Duodenal mucosa (tissue), 2 donors: ENCODE data around the gene ACAD10.
"Not testable (repeated sequence)": the region's sequence is repeated elsewhere in the genome, so short reads cannot be mapped to it uniquely, and the experiment has no call there.

Experiments used
- H3K27ac ChIP-seq: one replicate; pipeline ENCODE4 v1.7.0; 2013; ENCODE audit warnings: low read depth, low read length
- H3K27me3 ChIP-seq, 2 donors: one replicate each; pipeline ENCODE4 v1.7.0; 2013; ENCODE audit warnings: low read length in 2 of 2, control low read depth in 1 of 2; ENCODE audit not compliant: insufficient read depth in 2 of 2, control insufficient read depth in 1 of 2
- H3K36me3 ChIP-seq, 2 donors: one replicate each; pipeline ENCODE4 v1.7.0; 2013; ENCODE audit warnings: low read length in 2 of 2, control low read depth in 1 of 2; ENCODE audit not compliant: insufficient read depth in 2 of 2, control insufficient read depth in 1 of 2
- H3K4me1 ChIP-seq, 2 donors: one replicate each; pipeline ENCODE4 v1.7.0; 2013; ENCODE audit warnings: low read length in 2 of 2, control low read depth in 1 of 2; ENCODE audit not compliant: insufficient read depth in 2 of 2, control insufficient read depth in 1 of 2
- H3K4me3 ChIP-seq, 2 donors: one replicate each; pipeline ENCODE4 v1.7.0; 2013; ENCODE audit warnings: low read length in 2 of 2, low read depth in 1 of 2
- H3K9ac ChIP-seq, 2 donors: one replicate each; pipeline ENCODE4 v1.7.0; 2013; ENCODE audit warnings: low read length in 2 of 2, low read depth in 1 of 2
- H3K9me3 ChIP-seq, 2 donors: one replicate each; pipeline ENCODE4 v1.7.0; 2013; ENCODE audit warnings: low read length in 2 of 2, control low read depth in 1 of 2; ENCODE audit not compliant: control insufficient read depth in 1 of 2

The ACAD10 gene

GRCh38 chr12:111759271-111759670 is 73.4 kb downstream of the ACAD10 start:
- H3K9ac ChIP-seq, result no peak overlapping the region
- no peaks in the 10 kb centered on the region for H3K9me3 ChIP-seq
- peaks cover 14 to 17% of the 10 kb centered on the region in 2 donors for H3K4me1 ChIP-seq
- peaks cover 16 to 22% of the 10 kb centered on the region in 2 donors for H3K36me3 ChIP-seq
- H3K27me3 ChIP-seq, result no peaks in the 10 kb centered on the region
- H3K4me3 ChIP-seq, result no peak overlapping the region
- no peak overlapping the region for H3K27ac ChIP-seq

GRCh38 chr12:111759991-111760390 is 74.1 kb downstream of the ACAD10 start:
- Histone ChIP-seq H3K4me1 (peaks cover 14 to 17% of the 10 kb centered on the region in 2 donors), H3K27ac (no peak overlapping the region), H3K9me3 (no peaks in the 10 kb centered on the region), H3K36me3 (peaks cover 10 to 14% of the 10 kb centered on the region in 2 donors), H3K27me3 (no peaks in the 10 kb centered on the region), H3K9ac (no peak overlapping the region), H3K4me3 (no peak overlapping the region)

- Histone ChIP-seq H3K9me3 (no peaks in the 10 kb centered on the region), H3K27ac (no peak overlapping the region), H3K27me3 (no peaks in the 10 kb centered on the region), H3K4me1 (peaks cover 14 to 17% of the 10 kb centered on the region in 2 donors), H3K9ac (no peak overlapping the region), H3K4me3 (no peak overlapping the region), H3K36me3 (peaks cover 10 to 14% of the 10 kb centered on the region in 2 donors)
These were observed 75.2 kb downstream of the ACAD10 start for GRCh38 chr12:111761099-111761498.

- Histone ChIP-seq H3K9me3 (no peaks in the 10 kb centered on the region), H3K4me1 (peaks cover 18 to 22% of the 10 kb centered on the region in 2 donors), H3K27me3 (no peaks in the 10 kb centered on the region), H3K4me3 (no peak overlapping the region), H3K9ac (no peak overlapping the region), H3K36me3 (peaks cover 4 to 8% of the 10 kb centered on the region in 2 donors), H3K27ac (peak overlapping the region; percentile 50)
These were observed 75.9 kb downstream of the ACAD10 start for GRCh38 chr12:111761706-111762105.

- H3K4me1 ChIP-seq, result peaks cover 16 to 20% of the 10 kb centered on the region in 2 donors
- not testable (repeated sequence) for H3K27me3 ChIP-seq, H3K9me3 ChIP-seq, H3K27ac ChIP-seq, H3K4me3 ChIP-seq, H3K9ac ChIP-seq, H3K36me3 ChIP-seq
These were observed 77.7 kb downstream of the ACAD10 start for GRCh38 chr12:111763552-111763951.

- Histone ChIP-seq H3K9ac (no peak overlapping the region), H3K27me3 (no peaks in the 10 kb centered on the region), H3K9me3 (no peaks in the 10 kb centered on the region), H3K4me1 (peaks cover 23 to 26% of the 10 kb centered on the region in 2 donors), H3K27ac (no peak overlapping the region), H3K36me3 (no peaks in the 10 kb centered on the region), H3K4me3 (no peak overlapping the region)
These were observed 78.4 kb downstream of the ACAD10 start for GRCh38 chr12:111764120-111764821.

GRCh38 chr12:111766608-111767361 is 80.9 kb downstream of the ACAD10 start, which contains the start of gene ALDH2:
Gene ALDH2, plus strand, starts transcription at chr12:111766933. Its CDS starts 50 bp downstream, at chr12:111766983.
- Histone ChIP-seq H3K27me3 (no peaks in the 10 kb centered on the region), H3K9ac (peak within 1 kb of the TSS; percentile 75 to 89), H3K27ac (peak within 1 kb of the TSS; percentile 60), H3K4me1 (peaks cover 32 to 45% of the 10 kb centered on the region in 2 donors), H3K9me3 (no peaks in the 10 kb centered on the region), H3K36me3 (no peaks in the 10 kb centered on the region), H3K4me3 (peak within 1 kb of the TSS; percentile 89 to 93)

GRCh38 chr12:111767362-111768158 is 81.7 kb downstream of the ACAD10 start:
- Histone ChIP-seq H3K9me3 (no peaks in the 10 kb centered on the region), H3K27ac (peak overlapping the region; percentile 60), H3K36me3 (no peaks in the 10 kb centered on the region), H3K27me3 (no peaks in the 10 kb centered on the region), H3K9ac (peak overlapping the region; percentile 75 to 89), H3K4me1 (peaks cover 35 to 45% of the 10 kb centered on the region in 2 donors), H3K4me3 (peak overlapping the region; percentile 89 to 93)

- Histone ChIP-seq H3K36me3 (no peaks in the 10 kb centered on the region), H3K4me1 (peaks cover 38 to 53% of the 10 kb centered on the region in 2 donors)
These were observed 82.5 kb downstream of the ACAD10 start for GRCh38 chr12:111768159-111768895.

More at GRCh38 chr12:111768159-111768895, 82.5 kb downstream of the ACAD10 start:
- no peaks in the 10 kb centered on the region for H3K9me3 ChIP-seq
- no peak overlapping the region for H3K27ac ChIP-seq
- H3K9ac ChIP-seq, result peak overlapping the region; percentile 75 to 89
- peak overlapping the region; percentile 89 to 93 for H3K4me3 ChIP-seq
- no peaks in the 10 kb centered on the region for H3K27me3 ChIP-seq
